Gastroesophageal sphincter (tissue), 3 donors: ENCODE results near the gene ADD1.

Source experiments
- CTCF ChIP-seq, 4 experiments: fragments of 200-600 bp in 2 of 4; fragments of 450-650 bp in 2 of 4; sonication (generic) in 1 of 4; IDR thresholded peaks; one replicate each; pipeline ENCODE4 v1.5.1; 2017 to 2019; ENCODE audit warnings: antibody characterized with exemption in 4 of 4, mild to moderate bottlenecking in 2 of 4, moderate library complexity in 2 of 4
- POLR2A ChIP-seq, 2 donors: fragments of 450-650 bp; IDR thresholded peaks; one replicate each; pipeline ENCODE4 v1.6.1; 2017; ENCODE audit warnings: antibody characterized with exemption in 2 of 2, mild to moderate bottlenecking in 2 of 2, moderate library complexity in 1 of 2
- POLR2AphosphoS5 ChIP-seq: sonication (generic); formaldehyde crosslinking; IDR thresholded peaks from one replicate; pipeline ENCODE4 v1.6.1; 2017; ENCODE audit warnings: antibody characterized with exemption

- TF ChIP-seq POLR2A (IDR thresholded peaks at IDR 0.05): no peak
- TF ChIP-seq CTCF (IDR thresholded peaks at IDR 0.05): no peak
- no peak for TF ChIP-seq POLR2AphosphoS5
Observed at GRCh38 chr4:2866891-2867290, 23.2 kb downstream of the ADD1 start.
